HepG2 (cell line): ENCODE measurements around the gene PRM3. TPM values are rescaled to one million over a fixed set of nuclear protein-coding genes. Genes with fewer than 3 reads are reported as not detected.

Experiments used
- DBP ChIP-seq: sonication (generic); formaldehyde crosslinking; IDR thresholded peaks from 2 replicates; pipeline ENCODE4 v1.4.0; 2020; ENCODE audit warnings: missing genetic modification reagents; ENCODE audit errors: not compliant biosample characterization
- EHMT2 ChIP-seq: fragments of 200-600 bp; sonication (generic); IDR thresholded peaks from 2 replicates; pipeline ENCODE4 v1.7.0; 2017; ENCODE audit warnings: antibody characterized with exemption, low read depth, low read length, borderline replicate concordance
- FOSL1 ChIP-seq: sonication (generic); formaldehyde crosslinking; IDR thresholded peaks from 2 replicates; pipeline ENCODE4 v1.9.0; 2021; ENCODE audit warnings: missing genetic modification reagents, borderline replicate concordance
- GATAD1 ChIP-seq: IDR thresholded peaks from 2 replicates; pipeline ENCODE4 v1.6.1; 2016; ENCODE audit warnings: missing genetic modification reagents, missing compliant biosample characterization
- HCFC1 ChIP-seq: fragments of 150-350 bp; IDR thresholded peaks from 2 replicates; pipeline ENCODE4 v1.6.1; 2014; ENCODE audit warnings: low read depth, low read length
- MTA1 ChIP-seq: sonication (generic); formaldehyde crosslinking; IDR thresholded peaks from 2 replicates; pipeline ENCODE4 v1.4.0; 2020; ENCODE audit warnings: missing genetic modification reagents, mild to moderate bottlenecking, borderline replicate concordance
- NFIC ChIP-seq: IDR thresholded peaks from 2 replicates; pipeline ENCODE4 v1.6.1; 2012; ENCODE audit warnings: mild to moderate bottlenecking, low read length, inconsistent platforms
- SMAD1 ChIP-seq: sonication (generic); formaldehyde crosslinking; IDR thresholded peaks from 2 replicates; pipeline ENCODE4 v1.4.0; 2020; ENCODE audit warnings: missing genetic modification reagents, low read depth, mild to moderate bottlenecking, borderline replicate concordance
- STAT5B ChIP-seq: sonication (generic); formaldehyde crosslinking; IDR thresholded peaks from 2 replicates; pipeline ENCODE4 v1.4.0; 2020; ENCODE audit warnings: missing genetic modification reagents
- ZFP62 ChIP-seq: sonication (generic); formaldehyde crosslinking; IDR thresholded peaks from 2 replicates; pipeline ENCODE4 v1.4.0; 2020; ENCODE audit warnings: missing genetic modification reagents
- ZFP90 ChIP-seq: sonication (generic); formaldehyde crosslinking; IDR thresholded peaks from 2 replicates; pipeline ENCODE4 v1.8.0; 2022; ENCODE audit warnings: missing genetic modification reagents, mild to moderate bottlenecking, inconsistent platforms, borderline replicate concordance
- ZNF142 ChIP-seq: sonication (generic); formaldehyde crosslinking; IDR thresholded peaks from 2 replicates; pipeline ENCODE4 v1.4.0; 2020; ENCODE audit warnings: missing genetic modification reagents
- ZNF225 ChIP-seq: sonication (generic); formaldehyde crosslinking; IDR thresholded peaks from 2 replicates; pipeline ENCODE4 v1.4.0; 2020; ENCODE audit warnings: mild to moderate bottlenecking, missing genetic modification reagents
- ZNF513 ChIP-seq: sonication (generic); formaldehyde crosslinking; conservative IDR thresholded peaks from 2 replicates; pipeline ENCODE4 v1.5.0; 2020; ENCODE audit warnings: missing genetic modification reagents
- ZNF605 ChIP-seq: sonication (generic); formaldehyde crosslinking; IDR thresholded peaks from 2 replicates; pipeline ENCODE4 v1.8.0; 2022; ENCODE audit warnings: mild to moderate bottlenecking, missing genetic modification reagents
- ZNF614 ChIP-seq: IDR thresholded peaks from 2 replicates; pipeline ENCODE4 v1.6.1; 2018; ENCODE audit warnings: missing biosample characterization, missing genetic modification reagents, inconsistent platforms, borderline replicate concordance
- ZNF616 ChIP-seq: sonication (generic); formaldehyde crosslinking; IDR thresholded peaks from 2 replicates; pipeline ENCODE4 v1.5.0; 2020; ENCODE audit warnings: low read depth, mild to moderate bottlenecking, missing genetic modification reagents
- ZNF720 ChIP-seq: sonication (generic); formaldehyde crosslinking; IDR thresholded peaks from 2 replicates; pipeline ENCODE4 v1.4.0; 2020; ENCODE audit warnings: missing genetic modification reagents
- ZNF766 ChIP-seq: sonication (generic); formaldehyde crosslinking; IDR thresholded peaks from 2 replicates; pipeline ENCODE4 v1.5.0; 2020; ENCODE audit warnings: missing genetic modification reagents, borderline replicate concordance
- ZSCAN20 ChIP-seq: sonication (generic); formaldehyde crosslinking; IDR thresholded peaks from 2 replicates; pipeline ENCODE4 v1.4.0; 2020; ENCODE audit warnings: missing genetic modification reagents, mild to moderate bottlenecking, borderline replicate concordance
- ZSCAN31 ChIP-seq: sonication (generic); formaldehyde crosslinking; IDR thresholded peaks from 2 replicates; pipeline ENCODE4 v1.5.0; 2020; ENCODE audit warnings: low read depth, mild to moderate bottlenecking, missing genetic modification reagents
- polyA plus RNA-seq, 8 experiments: library from polyadenylated mRNA; depleted of rRNA in 3 of 8; stranded (reverse) in 7 of 8; unstranded in 1 of 8; fragments of >200 nt; fragmentation: Illumina TruSeq in 4 of 8; extraction: Trizol in 4 of 8; gene quantifications; 2 replicates each; pipeline versions ENCODE4 v1.2.1 to v1.2.3, GENCODE V29; 2011 to 2016; ENCODE audit warnings: low read depth in 4 of 8, missing spikeins in 1 of 8, mixed read lengths in 1 of 8; ENCODE audit not compliant: insufficient read depth in 1 of 8
- total RNA-seq, 5 experiments: library from RNA; depleted of rRNA; stranded (reverse); fragments of >200 nt; fragmentation: Illumina TruSeq; extraction: Trizol; gene quantifications; 2 replicates each; pipeline ENCODE4 v1.2.3, GENCODE V29; 2016; ENCODE audit warnings: low read depth in 1 of 5
- TF ChIP-seq, protein P1 (sequence below): sonication (generic); formaldehyde crosslinking; IDR thresholded peaks from 2 replicates; pipeline ENCODE4 v1.4.0; 2020; ENCODE audit warnings: missing genetic modification reagents

Gene PRM3
- total and polyA plus RNA-seq, 2 of the 13 experiments (the other 11 are each of a cell fraction or from before 2014, with no cell fraction given) = not detected

DNA sequence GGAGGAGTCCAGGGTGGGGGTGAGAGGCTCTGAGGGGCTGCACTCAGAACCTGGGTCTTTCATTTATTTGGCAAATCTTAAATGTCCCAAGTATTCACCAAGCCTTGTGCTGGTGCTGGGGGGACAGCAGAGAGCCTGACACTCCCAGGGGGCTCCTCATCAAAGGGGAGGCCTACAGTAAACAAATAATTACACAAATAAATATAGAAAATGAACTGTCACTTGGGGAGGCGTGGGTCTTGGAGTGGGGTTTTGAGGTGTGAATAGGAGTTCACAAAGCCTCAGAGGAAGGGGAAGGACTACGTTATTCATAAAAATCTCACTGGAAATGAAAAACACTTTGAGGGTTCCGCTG lies 22.9 kb upstream of the PRM3 start (continued):
- TF ChIP-seq ZNF766 (no peak), HCFC1 (no peak), GATAD1 (CRISPR knock-in tag) (no peak), ZFP90 (peak; percentile 20; the same call in 1 of the 2 replicates), FOSL1 (CRISPR knock-in tag) (no peak), ZNF513 (no peak), ZNF225 (no peak), ZNF616 (CRISPR knock-in tag) (no peak), STAT5B (CRISPR knock-in tag) (no peak), ZNF614 (CRISPR knock-in tag) (no peak), EHMT2 (no peak), NFIC (no peak; the same call in 1 of the 2 replicates), ZSCAN31 (CRISPR knock-in tag) (no peak), ZNF142 (no peak), ZSCAN20 (CRISPR knock-in tag) (no peak), DBP (no peak), ZFP62 (CRISPR knock-in tag) (no peak), MTA1 (CRISPR knock-in tag) (no peak), ZNF605 (CRISPR knock-in tag) (no peak), ZNF720 (CRISPR knock-in tag) (no peak), SMAD1 (CRISPR knock-in tag) (0 out of 2 replicates have a peak, but pooled peaks have one; percentile 3)
- TF ChIP-seq, protein P1, sequence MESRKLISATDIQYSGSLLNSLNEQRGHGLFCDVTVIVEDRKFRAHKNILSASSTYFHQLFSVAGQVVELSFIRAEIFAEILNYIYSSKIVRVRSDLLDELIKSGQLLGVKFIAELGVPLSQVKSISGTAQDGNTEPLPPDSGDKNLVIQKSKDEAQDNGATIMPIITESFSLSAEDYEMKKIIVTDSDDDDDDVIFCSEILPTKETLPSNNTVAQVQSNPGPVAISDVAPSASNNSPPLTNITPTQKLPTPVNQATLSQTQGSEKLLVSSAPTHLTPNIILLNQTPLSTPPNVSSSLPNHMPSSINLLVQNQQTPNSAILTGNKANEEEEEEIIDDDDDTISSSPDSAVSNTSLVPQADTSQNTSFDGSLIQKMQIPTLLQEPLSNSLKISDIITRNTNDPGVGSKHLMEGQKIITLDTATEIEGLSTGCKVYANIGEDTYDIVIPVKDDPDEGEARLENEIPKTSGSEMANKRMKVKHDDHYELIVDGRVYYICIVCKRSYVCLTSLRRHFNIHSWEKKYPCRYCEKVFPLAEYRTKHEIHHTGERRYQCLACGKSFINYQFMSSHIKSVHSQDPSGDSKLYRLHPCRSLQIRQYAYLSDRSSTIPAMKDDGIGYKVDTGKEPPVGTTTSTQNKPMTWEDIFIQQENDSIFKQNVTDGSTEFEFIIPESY (CRISPR knock-in tag) = no peak
